Astrocyte of the cerebellum (primary cell): ENCODE results near the gene KASH5.

Experiments used
- DNase-seq: peaks from one replicate; pipeline ENCODE4 v3.0.0-alpha.2; 2011; ENCODE audit warnings: low read depth
- H3K4me3 ChIP-seq: 2 replicates; pipeline ENCODE4 v1.5.1; 2011; ENCODE audit warnings: mild to moderate bottlenecking, low read depth, low read length, moderate library complexity
- CTCF ChIP-seq: IDR thresholded peaks from 2 replicates; pipeline ENCODE4 v1.5.1; 2012; ENCODE audit warnings: low read length, low read depth, moderate library complexity, mild to moderate bottlenecking; ENCODE audit errors: missing control alignments
- in situ Hi-C: cut with HindIII; loops from 2 replicates; pipeline ENCODE4 v1.10.0; 2017; ENCODE audit warnings: low sequenced_read_pairs

KASH5 gene

GRCh38 chr19:49395581-49396407 lies 7.7 kb downstream of the KASH5 start:
- H3K4me3 ChIP-seq: no peak overlapping the region
- TF ChIP-seq CTCF: no peak
- in situ Hi-C loops: no loop called here

GRCh38 chr19:49396738-49397505 lies 8.9 kb downstream of the KASH5 start:
- no peak overlapping the region for H3K4me3 ChIP-seq
- DNase-seq: no peak
- in situ Hi-C loops: no loop called here
- no peak for TF ChIP-seq CTCF

More at GRCh38 chr19:49395581-49396407, 7.7 kb downstream of the KASH5 start:
- no peak for DNase-seq

GRCh38 chr19:49398001-49398615 lies 10.1 kb downstream of the KASH5 start:
- no peak overlapping the region for H3K4me3 ChIP-seq
- no peak for DNase-seq
- TF ChIP-seq CTCF: no peak
- in situ Hi-C loops: no loop called here

- TF ChIP-seq CTCF: no peak
- no peak overlapping the region for H3K4me3 ChIP-seq
- in situ Hi-C loops: no loop called here
- DNase-seq: no peak
Observed at GRCh38 chr19:49398931-49399330, 10.9 kb downstream of the KASH5 start.

GRCh38 chr19:49400029-49400428 lies 12.0 kb downstream of the KASH5 start:
- DNase-seq: no peak
- no peak overlapping the region for H3K4me3 ChIP-seq
- in situ Hi-C loops: no loop called here
- TF ChIP-seq CTCF: no peak

GRCh38 chr19:49403404-49404187 lies 15.5 kb downstream of the KASH5 start:
- H3K4me3 ChIP-seq: no peak overlapping the region
- peak; percentile 26 for DNase-seq
- in situ Hi-C loops: no loop called here
- no peak for TF ChIP-seq CTCF
